ENCODE measurements around the gene NPR2.

Gene NPR2

GRCh38 chr9:35767458-35767857 is 23.9 kb upstream of the NPR2 start:
- Histone ChIP-seq H3K9ac (ENCODE audit: low read depth, low read length) (no peak overlapping the region), H3K36me3 (ENCODE audit: control insufficient read depth, insufficient read depth, low read length) (no peaks in the 10 kb centered on the region), H3K9me3 (ENCODE audit: control insufficient read depth, insufficient read depth, low read length) (no peaks in the 10 kb centered on the region), H3K27me3 (ENCODE audit: control insufficient read depth, insufficient read depth, low read length) (no peaks in the 10 kb centered on the region), H3K4me3 (ENCODE audit: low read depth, low read length) (no peak overlapping the region), H3K4me1 (ENCODE audit: control insufficient read depth, insufficient read depth, low read length) (no peaks in the 10 kb centered on the region)

GRCh38 chr9:35769763-35770162 is 21.6 kb upstream of the NPR2 start:
- Histone ChIP-seq H3K4me3 (ENCODE audit: low read depth, low read length) (no peak overlapping the region), H3K36me3 (ENCODE audit: control insufficient read depth, insufficient read depth, low read length) (no peaks in the 10 kb centered on the region), H3K4me1 (ENCODE audit: control insufficient read depth, insufficient read depth, low read length) (no peaks in the 10 kb centered on the region)

GRCh38 chr9:35771075-35771433 is 20.3 kb upstream of the NPR2 start:
- Histone ChIP-seq H3K36me3 (ENCODE audit: control insufficient read depth, insufficient read depth, low read length) (no peaks in the 10 kb centered on the region), H3K27me3 (ENCODE audit: control insufficient read depth, insufficient read depth, low read length) (no peaks in the 10 kb centered on the region), H3K4me3 (ENCODE audit: low read depth, low read length) (no peak overlapping the region), H3K4me1 (ENCODE audit: control insufficient read depth, insufficient read depth, low read length) (peaks cover 10% of the 10 kb centered on the region), H3K9me3 (ENCODE audit: control insufficient read depth, insufficient read depth, low read length) (no peaks in the 10 kb centered on the region), H3K9ac (ENCODE audit: low read depth, low read length) (no peak overlapping the region)

More at GRCh38 chr9:35769763-35770162, 21.6 kb upstream of the NPR2 start:
- Histone ChIP-seq H3K9me3 (ENCODE audit: control insufficient read depth, insufficient read depth, low read length) (no peaks in the 10 kb centered on the region), H3K27me3 (ENCODE audit: control insufficient read depth, insufficient read depth, low read length) (no peaks in the 10 kb centered on the region), H3K9ac (ENCODE audit: low read depth, low read length) (no peak overlapping the region)

GRCh38 chr9:35771534-35771933 is 19.9 kb upstream of the NPR2 start:
- H3K4me3 ChIP-seq (ENCODE audit: low read depth, low read length), result no peak overlapping the region
- H3K9ac ChIP-seq (ENCODE audit: low read depth, low read length), result no peak overlapping the region
- H3K27me3 ChIP-seq (ENCODE audit: control insufficient read depth, insufficient read depth, low read length), result no peaks in the 10 kb centered on the region
- no peaks in the 10 kb centered on the region for H3K36me3 ChIP-seq (ENCODE audit: control insufficient read depth, insufficient read depth, low read length)
- no peaks in the 10 kb centered on the region for H3K9me3 ChIP-seq (ENCODE audit: control insufficient read depth, insufficient read depth, low read length)
- H3K4me1 ChIP-seq (ENCODE audit: control insufficient read depth, insufficient read depth, low read length), result peaks cover 11% of the 10 kb centered on the region

- Histone ChIP-seq H3K9me3 (ENCODE audit: control insufficient read depth, insufficient read depth, low read length) (no peaks in the 10 kb centered on the region), H3K36me3 (ENCODE audit: control insufficient read depth, insufficient read depth, low read length) (no peaks in the 10 kb centered on the region), H3K27me3 (ENCODE audit: control insufficient read depth, insufficient read depth, low read length) (no peaks in the 10 kb centered on the region), H3K4me3 (ENCODE audit: low read depth, low read length) (no peak overlapping the region), H3K4me1 (ENCODE audit: control insufficient read depth, insufficient read depth, low read length) (peaks cover 11% of the 10 kb centered on the region), H3K9ac (ENCODE audit: low read depth, low read length) (no peak overlapping the region)
Measured at GRCh38 chr9:35771943-35772342, 19.4 kb upstream of the NPR2 start.

- H3K4me3 ChIP-seq (ENCODE audit: low read depth, low read length), result no peak overlapping the region
- H3K36me3 ChIP-seq (ENCODE audit: control insufficient read depth, insufficient read depth, low read length), result no peaks in the 10 kb centered on the region
- peaks cover 11% of the 10 kb centered on the region for H3K4me1 ChIP-seq (ENCODE audit: control insufficient read depth, insufficient read depth, low read length)
- H3K9me3 ChIP-seq (ENCODE audit: control insufficient read depth, insufficient read depth, low read length), result no peaks in the 10 kb centered on the region
- H3K9ac ChIP-seq (ENCODE audit: low read depth, low read length), result no peak overlapping the region
- H3K27me3 ChIP-seq (ENCODE audit: control insufficient read depth, insufficient read depth, low read length), result no peaks in the 10 kb centered on the region
Measured at GRCh38 chr9:35774907-35775635, 16.3 kb upstream of the NPR2 start.

GRCh38 chr9:35776018-35776417 is 15.4 kb upstream of the NPR2 start:
- no peaks in the 10 kb centered on the region for H3K9me3 ChIP-seq (ENCODE audit: control insufficient read depth, insufficient read depth, low read length)
- peaks cover 11% of the 10 kb centered on the region for H3K4me1 ChIP-seq (ENCODE audit: control insufficient read depth, insufficient read depth, low read length)
- H3K27me3 ChIP-seq (ENCODE audit: control insufficient read depth, insufficient read depth, low read length), result no peaks in the 10 kb centered on the region
- H3K4me3 ChIP-seq (ENCODE audit: low read depth, low read length), result no peak overlapping the region
- no peaks in the 10 kb centered on the region for H3K36me3 ChIP-seq (ENCODE audit: control insufficient read depth, insufficient read depth, low read length)
- no peak overlapping the region for H3K9ac ChIP-seq (ENCODE audit: low read depth, low read length)

- Histone ChIP-seq H3K27me3 (ENCODE audit: control insufficient read depth, insufficient read depth, low read length) (no peaks in the 10 kb centered on the region), H3K9me3 (ENCODE audit: control insufficient read depth, insufficient read depth, low read length) (no peaks in the 10 kb centered on the region), H3K9ac (ENCODE audit: low read depth, low read length) (no peak overlapping the region), H3K4me3 (ENCODE audit: low read depth, low read length) (no peak overlapping the region), H3K36me3 (ENCODE audit: control insufficient read depth, insufficient read depth, low read length) (no peaks in the 10 kb centered on the region), H3K4me1 (ENCODE audit: control insufficient read depth, insufficient read depth, low read length) (peaks cover 11% of the 10 kb centered on the region)
Measured at GRCh38 chr9:35778496-35778895, 12.9 kb upstream of the NPR2 start.

- no peak overlapping the region for H3K4me3 ChIP-seq (ENCODE audit: low read depth, low read length)
- no peaks in the 10 kb centered on the region for H3K27me3 ChIP-seq (ENCODE audit: control insufficient read depth, insufficient read depth, low read length)
- no peak overlapping the region for H3K9ac ChIP-seq (ENCODE audit: low read depth, low read length)
- H3K9me3 ChIP-seq (ENCODE audit: control insufficient read depth, insufficient read depth, low read length), result no peaks in the 10 kb centered on the region
- H3K36me3 ChIP-seq (ENCODE audit: control insufficient read depth, insufficient read depth, low read length), result no peaks in the 10 kb centered on the region
- peaks cover 1% of the 10 kb centered on the region for H3K4me1 ChIP-seq (ENCODE audit: control insufficient read depth, insufficient read depth, low read length)
Measured at GRCh38 chr9:35781066-35781465, 10.3 kb upstream of the NPR2 start.

- Histone ChIP-seq H3K9me3 (ENCODE audit: control insufficient read depth, insufficient read depth, low read length) (no peaks in the 10 kb centered on the region), H3K36me3 (ENCODE audit: control insufficient read depth, insufficient read depth, low read length) (no peaks in the 10 kb centered on the region), H3K27me3 (ENCODE audit: control insufficient read depth, insufficient read depth, low read length) (no peaks in the 10 kb centered on the region), H3K4me1 (ENCODE audit: control insufficient read depth, insufficient read depth, low read length) (no peaks in the 10 kb centered on the region), H3K9ac (ENCODE audit: low read depth, low read length) (no peak overlapping the region), H3K4me3 (ENCODE audit: low read depth, low read length) (no peak overlapping the region)
Measured at GRCh38 chr9:35783418-35783817, 8.0 kb upstream of the NPR2 start.

- H3K36me3 ChIP-seq (ENCODE audit: control insufficient read depth, insufficient read depth, low read length), result no peaks in the 10 kb centered on the region
- H3K4me3 ChIP-seq (ENCODE audit: low read depth, low read length), result no peak overlapping the region
- H3K9ac ChIP-seq (ENCODE audit: low read depth, low read length), result no peak overlapping the region
- H3K4me1 ChIP-seq (ENCODE audit: control insufficient read depth, insufficient read depth, low read length), result peaks cover 2% of the 10 kb centered on the region
- peaks cover 3% of the 10 kb centered on the region for H3K27me3 ChIP-seq (ENCODE audit: control insufficient read depth, insufficient read depth, low read length)
- no peaks in the 10 kb centered on the region for H3K9me3 ChIP-seq (ENCODE audit: control insufficient read depth, insufficient read depth, low read length)
Measured at GRCh38 chr9:35789541-35789940, 1.9 kb upstream of the NPR2 start.

- no peaks in the 10 kb centered on the region for H3K9me3 ChIP-seq (ENCODE audit: control insufficient read depth, insufficient read depth, low read length)
- no peak overlapping the region for H3K9ac ChIP-seq (ENCODE audit: low read depth, low read length)
- no peak overlapping the region for H3K4me3 ChIP-seq (ENCODE audit: low read depth, low read length)
- peaks cover 2% of the 10 kb centered on the region for H3K4me1 ChIP-seq (ENCODE audit: control insufficient read depth, insufficient read depth, low read length)
- H3K36me3 ChIP-seq (ENCODE audit: control insufficient read depth, insufficient read depth, low read length), result no peaks in the 10 kb centered on the region
- peaks cover 3% of the 10 kb centered on the region for H3K27me3 ChIP-seq (ENCODE audit: control insufficient read depth, insufficient read depth, low read length)
Measured at GRCh38 chr9:35790025-35790384, 1.4 kb upstream of the NPR2 start.

All from iPS-15b (cell line).